OCI-LY3 (cell line): Measurements from ENCODE around the gene ERI3.

Experiments
- EZH2phosphoT487 ChIP-seq: fragments of 200-600 bp; shearing (Covaris generic); IDR thresholded peaks from 2 replicates; pipeline ENCODE4 v1.6.1; 2018; ENCODE audit warnings: antibody characterized with exemption, mixed run types, low read depth
- TF ChIP-seq, protein P1 (sequence below): fragments of 200-600, 300-600 bp; sonication (generic); IDR thresholded peaks from 2 replicates; pipeline ENCODE4 v1.5.1; 2014; ENCODE audit warnings: antibody characterized with exemption, low read length, low read depth

DNA sequence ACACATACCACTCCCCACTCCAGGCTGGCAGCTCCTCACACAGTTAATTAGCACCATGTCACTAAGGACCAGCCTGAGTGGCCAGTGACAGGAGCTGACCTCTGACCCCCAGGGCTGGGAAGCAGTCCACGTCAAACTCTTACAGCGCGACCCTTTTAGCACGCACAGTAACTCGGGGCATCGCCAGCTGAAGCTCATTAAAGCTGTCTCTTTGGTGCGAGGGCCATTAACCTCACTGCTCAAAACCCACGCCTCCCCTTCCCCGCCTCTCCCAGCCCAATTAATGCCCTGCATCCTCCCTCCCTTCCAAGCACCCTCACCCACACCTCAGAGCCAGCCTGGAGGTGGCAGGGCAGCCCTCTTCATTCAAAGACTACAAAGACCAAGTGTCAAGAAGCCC is 110.1 kb downstream of the ERI3 start:
- TF ChIP-seq, protein P1, sequence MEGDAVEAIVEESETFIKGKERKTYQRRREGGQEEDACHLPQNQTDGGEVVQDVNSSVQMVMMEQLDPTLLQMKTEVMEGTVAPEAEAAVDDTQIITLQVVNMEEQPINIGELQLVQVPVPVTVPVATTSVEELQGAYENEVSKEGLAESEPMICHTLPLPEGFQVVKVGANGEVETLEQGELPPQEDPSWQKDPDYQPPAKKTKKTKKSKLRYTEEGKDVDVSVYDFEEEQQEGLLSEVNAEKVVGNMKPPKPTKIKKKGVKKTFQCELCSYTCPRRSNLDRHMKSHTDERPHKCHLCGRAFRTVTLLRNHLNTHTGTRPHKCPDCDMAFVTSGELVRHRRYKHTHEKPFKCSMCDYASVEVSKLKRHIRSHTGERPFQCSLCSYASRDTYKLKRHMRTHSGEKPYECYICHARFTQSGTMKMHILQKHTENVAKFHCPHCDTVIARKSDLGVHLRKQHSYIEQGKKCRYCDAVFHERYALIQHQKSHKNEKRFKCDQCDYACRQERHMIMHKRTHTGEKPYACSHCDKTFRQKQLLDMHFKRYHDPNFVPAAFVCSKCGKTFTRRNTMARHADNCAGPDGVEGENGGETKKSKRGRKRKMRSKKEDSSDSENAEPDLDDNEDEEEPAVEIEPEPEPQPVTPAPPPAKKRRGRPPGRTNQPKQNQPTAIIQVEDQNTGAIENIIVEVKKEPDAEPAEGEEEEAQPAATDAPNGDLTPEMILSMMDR, result no peak
- no peak for TF ChIP-seq EZH2phosphoT487
